CD4-positive, alpha-beta T cell treated with Interleukin-10 for 1 hour (primary cell): ENCODE data around the gene SLC4A3.
"Not testable (repeated sequence)": the region's sequence is repeated elsewhere in the genome, so short reads cannot be mapped to it uniquely, and the experiment has no call there.

Source experiments
- DNase-seq: peaks from one replicate; pipeline ENCODE4 v3.0.0-alpha.2; 2020

SLC4A3 gene

GRCh38 chr2:219681694-219682300 lies 54.4 kb downstream of the SLC4A3 start:
- DNase-seq = no peak

DNA sequence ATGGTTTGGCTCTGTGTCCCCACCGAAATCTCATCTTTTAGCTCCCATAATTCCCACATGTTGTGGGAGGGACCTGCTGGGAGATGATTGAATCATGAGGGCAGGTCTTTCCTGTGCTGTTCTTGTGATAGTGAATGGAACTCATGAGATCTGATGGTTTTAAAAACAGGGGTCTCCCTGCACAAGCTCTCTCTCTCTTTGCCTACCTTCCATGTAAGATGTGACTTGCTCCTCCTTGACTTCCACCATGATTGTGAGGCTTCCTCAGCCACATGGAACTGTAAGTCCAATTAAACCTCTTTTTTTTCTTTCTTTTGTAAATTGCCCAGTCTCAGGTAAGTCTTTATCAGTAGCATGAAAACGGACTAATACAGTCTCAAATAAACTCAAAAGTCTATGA lies 56.0 kb downstream of the SLC4A3 start:
- DNase-seq = not testable (repeated sequence)

DNA sequence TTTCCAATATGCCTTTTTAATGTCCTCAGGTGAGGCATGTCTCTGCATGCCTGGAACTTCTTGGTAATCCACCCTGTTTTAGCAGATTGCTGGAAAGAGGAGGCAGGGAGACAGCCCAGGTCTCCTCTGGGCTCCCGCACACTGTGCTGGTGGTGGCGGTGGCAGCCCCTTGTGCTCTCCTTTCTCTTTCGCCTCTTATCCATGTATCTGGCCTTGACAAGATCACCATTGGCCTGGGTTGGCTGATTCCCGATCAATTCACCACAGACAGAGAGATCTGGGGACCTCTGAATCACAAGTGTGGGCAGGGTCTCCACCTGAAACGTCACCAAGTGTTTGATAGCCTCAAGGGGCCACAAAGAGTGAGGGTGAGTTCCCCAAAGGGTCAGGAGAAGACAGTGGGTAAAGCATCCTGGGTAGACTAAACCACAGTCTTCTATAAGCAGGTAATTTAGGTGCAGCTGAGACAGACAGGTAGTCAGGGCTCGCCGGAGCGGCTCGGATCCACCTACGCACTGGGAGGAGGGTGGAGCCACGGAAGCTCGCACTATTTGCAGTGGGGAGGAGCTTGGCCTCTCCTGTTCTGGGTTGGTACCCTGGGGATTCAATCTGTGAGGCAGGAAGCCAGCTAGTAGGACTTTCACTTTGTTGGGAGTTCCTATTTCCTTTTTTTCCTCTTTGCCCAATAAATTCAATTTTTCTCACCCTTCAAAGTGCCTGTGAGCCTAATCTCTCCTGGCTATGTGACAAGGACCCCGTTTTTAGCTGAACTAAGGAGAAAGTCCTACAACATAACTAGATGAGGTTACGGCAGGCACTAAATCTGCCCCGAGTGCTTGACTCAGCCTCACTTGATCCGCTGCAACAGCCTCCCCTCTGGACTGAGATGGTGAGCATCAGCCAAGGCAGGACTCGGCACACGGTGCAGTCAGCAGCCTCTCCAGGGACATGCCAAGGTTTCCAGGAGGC lies 57.6 kb downstream of the SLC4A3 start:
- DNase-seq = peak; percentile 26

DNA sequence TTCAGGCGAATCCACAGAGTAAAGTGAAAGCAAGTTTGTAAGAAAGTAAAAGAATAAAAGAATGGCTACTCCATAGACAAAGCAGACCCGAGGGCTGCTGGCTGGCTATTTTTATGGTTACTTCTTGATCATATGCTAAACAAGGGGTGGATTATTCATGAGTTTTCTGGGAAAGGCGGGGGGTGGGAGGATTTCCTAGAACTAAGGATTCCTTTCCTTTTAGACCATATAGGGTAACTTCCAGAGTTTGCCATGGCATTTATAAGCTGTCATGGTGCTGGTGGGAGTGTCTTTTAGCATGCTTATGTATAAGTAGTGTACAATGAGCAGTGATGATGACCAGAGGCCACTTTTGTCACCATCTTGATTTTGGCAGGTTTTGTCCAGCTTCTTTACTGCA lies 59.8 kb downstream of the SLC4A3 start:
- no peak for DNase-seq

DNA sequence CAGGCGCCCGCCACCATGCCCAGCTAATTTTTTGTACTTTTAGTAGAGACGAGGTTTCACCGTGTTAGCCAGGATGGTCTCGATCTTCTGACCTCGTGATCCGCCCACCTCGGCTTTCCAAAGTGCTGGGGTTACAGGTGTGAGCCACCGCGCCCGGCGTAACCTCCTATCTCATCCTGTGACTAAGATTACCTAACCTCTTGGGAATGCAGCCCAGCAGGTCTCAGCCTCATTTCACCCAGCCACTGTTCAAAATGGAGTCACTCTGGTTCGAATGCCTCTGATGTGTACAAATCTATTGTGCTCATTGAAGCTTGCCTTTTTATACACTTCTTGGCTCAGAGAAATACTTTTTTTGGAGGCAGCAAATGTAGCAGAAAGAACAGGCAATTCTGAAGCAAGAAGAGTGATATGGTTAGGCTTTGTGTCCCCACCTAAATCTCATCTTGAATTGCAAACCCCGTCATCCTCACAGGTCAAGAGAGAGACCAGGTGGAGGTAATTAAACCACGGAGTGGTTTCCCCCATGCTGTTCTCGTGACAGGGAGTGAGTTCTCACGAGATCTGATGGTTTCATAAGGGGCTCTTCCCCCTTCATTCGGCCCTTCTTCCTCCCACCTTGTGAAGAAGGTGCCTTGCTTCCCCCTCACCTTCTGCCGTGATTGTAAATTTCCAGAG lies 60.6 kb downstream of the SLC4A3 start:
- DNase-seq = no peak

GRCh38 chr2:219688560-219689445 lies 61.4 kb downstream of the SLC4A3 start:
- no peak for DNase-seq

DNA sequence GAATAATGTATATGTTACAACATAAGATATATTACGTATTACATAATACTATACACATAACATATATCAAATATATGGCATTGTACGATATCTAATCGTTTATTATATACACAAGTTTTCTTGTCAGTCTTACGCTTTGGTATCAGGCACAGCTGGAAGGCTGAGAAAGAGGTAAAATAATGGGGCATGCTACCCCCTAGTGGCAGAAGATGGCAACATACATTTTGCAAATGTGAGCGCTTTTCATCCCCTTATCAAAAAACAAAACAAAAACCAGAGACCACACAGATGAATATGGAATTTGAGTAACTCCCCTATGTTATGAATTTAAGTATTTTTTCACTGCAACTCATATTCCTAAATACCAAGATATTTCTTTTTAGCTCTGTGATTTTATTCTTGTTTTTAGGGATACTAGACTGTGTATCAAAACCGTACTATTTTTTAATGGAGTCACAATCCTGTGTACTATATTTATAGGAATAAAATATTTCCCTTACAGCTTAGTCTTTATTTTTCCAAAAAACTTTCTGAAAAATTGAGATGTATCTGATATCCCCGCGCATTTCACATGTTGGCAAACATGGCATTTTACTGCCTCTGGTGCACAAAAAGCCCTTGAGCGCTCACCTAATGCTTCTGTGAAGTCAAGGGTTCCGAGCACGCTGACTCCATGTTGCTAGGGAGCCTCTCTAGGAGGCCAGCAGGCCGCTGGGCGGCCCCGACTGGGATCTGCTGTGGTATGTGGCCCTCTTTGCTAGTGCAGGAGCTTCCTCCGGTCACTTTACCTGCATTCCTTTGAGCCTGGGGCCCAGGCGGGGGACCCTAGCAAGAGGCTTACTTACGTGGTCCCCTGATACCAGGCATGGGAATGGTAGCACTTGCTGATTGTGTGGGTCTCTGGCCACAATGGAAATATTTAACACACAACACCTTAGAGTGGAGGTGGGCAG lies 62.5 kb downstream of the SLC4A3 start:
- peak; percentile 51 for DNase-seq

- no peak for DNase-seq
Observed at GRCh38 chr2:219691571-219691970, 64.1 kb downstream of the SLC4A3 start.
